ENCODE measurements around the gene WNT6. TPM values are rescaled to one million over a fixed set of nuclear protein-coding genes. Genes with fewer than 3 reads are reported as not detected.

The WNT6 gene
- total RNA-seq, 2 donors from 2014 or later: 1.8 to 2.4 TPM

- Histone ChIP-seq H3K27me3 (peaks cover 8 to 27% of the 10 kb centered on the region in 2 donors), H3K4me3 (peak overlapping the region in 1 of 2 donors; percentile 20), H3K9me3 (no peaks in the 10 kb centered on the region), H3K4me1 (peaks cover 0 to 28% of the 10 kb centered on the region in 2 donors), H3K27ac (no peak overlapping the region), H3K36me3 (no peaks in the 10 kb centered on the region)
- no peak for TF ChIP-seq CTCF (IDR thresholded peaks at IDR 0.05)
- DNase-seq (ENCODE audit: low spot score): no peak
These were observed 12.0 kb downstream of the WNT6 start for GRCh38 chr2:218871345-218872302.

- peaks cover 0 to 28% of the 10 kb centered on the region in 2 donors for H3K4me1 ChIP-seq
- peaks cover 8 to 27% of the 10 kb centered on the region in 2 donors for H3K27me3 ChIP-seq
These were observed 13.2 kb downstream of the WNT6 start for GRCh38 chr2:218872645-218873358.

GRCh38 chr2:218873359-218874194, 14.0 kb downstream of the WNT6 start:
- peaks cover 8 to 35% of the 10 kb centered on the region in 2 donors for H3K27me3 ChIP-seq
- H3K4me3 ChIP-seq: no peak overlapping the region
- H3K27ac ChIP-seq: no peak overlapping the region
- no peak for DNase-seq (ENCODE audit: low spot score)
- H3K9me3 ChIP-seq: no peaks in the 10 kb centered on the region
- H3K4me1 ChIP-seq: peaks cover 0 to 28% of the 10 kb centered on the region in 2 donors
- no peaks in the 10 kb centered on the region for H3K36me3 ChIP-seq
- TF ChIP-seq CTCF (IDR thresholded peaks at IDR 0.05): no peak

More at GRCh38 chr2:218872645-218873358, 13.2 kb downstream of the WNT6 start:
- no peak for TF ChIP-seq CTCF (IDR thresholded peaks at IDR 0.05)
- Histone ChIP-seq H3K9me3 (no peaks in the 10 kb centered on the region), H3K4me3 (no peak overlapping the region), H3K27ac (no peak overlapping the region), H3K36me3 (no peaks in the 10 kb centered on the region)
- DNase-seq (ENCODE audit: low spot score): no peak

- Histone ChIP-seq H3K27me3 (peaks cover 12 to 41% of the 10 kb centered on the region in 2 donors), H3K9me3 (no peaks in the 10 kb centered on the region), H3K4me3 (no peak overlapping the region), H3K36me3 (no peaks in the 10 kb centered on the region), H3K4me1 (peaks cover 0 to 39% of the 10 kb centered on the region in 2 donors), H3K27ac (no peak overlapping the region)
- no peak for DNase-seq (ENCODE audit: low spot score)
- no peak for TF ChIP-seq CTCF (IDR thresholded peaks at IDR 0.05)
These were observed 16.2 kb downstream of the WNT6 start for GRCh38 chr2:218875692-218876246.
